C4-2B (cell line): ENCODE results near the gene TCL1B.

Source experiments
- H3K27ac ChIP-seq: fragments of 450-650 bp; 2 replicates; pipeline ENCODE4 v1.5.1; 2017
- CTCF ChIP-seq: fragments of 450-650 bp; conservative IDR thresholded peaks from 2 replicates; pipeline ENCODE4 v1.5.1; 2017; ENCODE audit warnings: mild to moderate bottlenecking
- ZFX ChIP-seq: fragments of 450-650 bp; IDR thresholded peaks from 2 replicates; pipeline ENCODE4 v1.6.1; 2017

The TCL1B gene

GRCh38 chr14:95700221-95700976 lies 14.2 kb downstream of the TCL1B start:
- TF ChIP-seq ZFX (no peak), CTCF (no peak)
- no peak overlapping the region for H3K27ac ChIP-seq

GRCh38 chr14:95701846-95702221 lies 15.6 kb downstream of the TCL1B start:
- TF ChIP-seq CTCF (no peak), ZFX (no peak)
- no peak overlapping the region for H3K27ac ChIP-seq

- no peak overlapping the region for H3K27ac ChIP-seq
- no peak for TF ChIP-seq ZFX
- no peak for TF ChIP-seq CTCF
Observed at GRCh38 chr14:95703341-95703740, 17.1 kb downstream of the TCL1B start.

GRCh38 chr14:95703805-95704204 lies 17.6 kb downstream of the TCL1B start:
- TF ChIP-seq ZFX: no peak
- TF ChIP-seq CTCF: no peak
- no peak overlapping the region for H3K27ac ChIP-seq

GRCh38 chr14:95705518-95705917 lies 19.3 kb downstream of the TCL1B start:
- no peak overlapping the region for H3K27ac ChIP-seq

GRCh38 chr14:95707327-95707726 lies 21.1 kb downstream of the TCL1B start:
- H3K27ac ChIP-seq: no peak overlapping the region
- TF ChIP-seq CTCF (no peak), ZFX (no peak)

More at GRCh38 chr14:95705518-95705917, 19.3 kb downstream of the TCL1B start:
- TF ChIP-seq CTCF: no peak
- no peak for TF ChIP-seq ZFX

GRCh38 chr14:95710106-95710505 lies 23.9 kb downstream of the TCL1B start:
- H3K27ac ChIP-seq: no peak overlapping the region
- TF ChIP-seq ZFX (no peak), CTCF (no peak)
